ENCODE results near the gene ACR. TPM values are rescaled to one million over a fixed set of nuclear protein-coding genes. Genes with fewer than 3 reads are reported as not detected.
"Not testable (repeated sequence)": the region's sequence is repeated elsewhere in the genome, so short reads cannot be mapped to it uniquely, and the experiment has no call there.

ACR gene
- total RNA-seq, 1 donor from 2014 or later: not detected

DNA sequence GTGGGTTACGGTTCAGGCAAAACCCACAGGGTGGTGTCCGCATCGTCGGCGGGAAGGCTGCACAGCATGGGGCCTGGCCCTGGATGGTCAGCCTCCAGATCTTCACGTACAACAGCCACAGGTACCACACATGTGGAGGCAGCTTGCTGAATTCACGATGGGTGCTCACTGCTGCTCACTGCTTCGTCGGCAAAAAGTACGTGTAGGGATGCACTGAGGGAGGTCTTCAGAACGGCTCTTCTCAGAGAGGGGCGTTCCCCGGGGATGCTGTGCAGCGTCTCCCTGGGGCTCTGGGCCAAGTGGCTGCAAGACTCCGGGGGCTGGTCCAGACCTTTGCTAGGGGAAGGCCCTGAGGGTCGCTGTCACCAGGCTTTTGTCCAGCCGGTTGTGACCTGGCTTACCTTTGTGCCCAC is 1.3 kb downstream of the ACR start:
- TF ChIP-seq EZH2 (IDR thresholded peaks at IDR 0.05; ENCODE audit: insufficient read depth, low read length) (no peak), CTCF (IDR thresholded peaks at IDR 0.05; ENCODE audit: insufficient read depth, low read depth, low read length) (no peak)
- H3K4me3 ChIP-seq (ENCODE audit: insufficient read depth, low read depth, low read length): no peak overlapping the region
- DNase-seq (ENCODE audit: low read depth) (no peak), FAIRE-seq (no peak)
- no peaks in the 10 kb centered on the region for H3K4me1 Mint-ChIP-seq (ENCODE audit: low read depth, unreplicated experiment)
- no peaks in the 10 kb centered on the region for H3K9me3 ChIP-seq (ENCODE audit: insufficient read depth, low read depth, low read length)
- no peaks in the 10 kb centered on the region for H3K36me3 ChIP-seq (ENCODE audit: insufficient read depth, low read length)
- peaks cover 7% of the 10 kb centered on the region for H3K9me3 Mint-ChIP-seq (ENCODE audit: unreplicated experiment)
- H3K36me3 Mint-ChIP-seq (ENCODE audit: low read depth, unreplicated experiment): no peaks in the 10 kb centered on the region
- H3K79me2 ChIP-seq (ENCODE audit: insufficient read depth, low read length): no peaks in the 10 kb centered on the region
- peaks cover 15% of the 10 kb centered on the region for H3K27me3 ChIP-seq (ENCODE audit: insufficient read depth, low read length)
- H3K27ac Mint-ChIP-seq (ENCODE audit: unreplicated experiment): no peak overlapping the region
- no peak overlapping the region for H3K4me3 Mint-ChIP-seq (ENCODE audit: unreplicated experiment)
- H3K27ac ChIP-seq (ENCODE audit: low read depth, low read length): no peak overlapping the region
- no peaks in the 10 kb centered on the region for H4K20me1 ChIP-seq (ENCODE audit: insufficient read depth, low read length)
- no peaks in the 10 kb centered on the region for H3K4me1 ChIP-seq (ENCODE audit: insufficient read depth, low read length)
- H2AFZ ChIP-seq (ENCODE audit: low read depth, low read length): no peak overlapping the region
- H3K4me2 ChIP-seq (ENCODE audit: low read length): no peak overlapping the region
- peaks cover 64% of the 10 kb centered on the region for H3K27me3 Mint-ChIP-seq (ENCODE audit: low read depth, unreplicated experiment)
- H3K9ac ChIP-seq (ENCODE audit: low read length): no peak overlapping the region

GRCh38 chr22:50739894-50740293 is 1.9 kb downstream of the ACR start:
- Mint-ChIP-seq H3K27ac (ENCODE audit: unreplicated experiment) (no peak overlapping the region), H3K4me1 (ENCODE audit: low read depth, unreplicated experiment) (no peaks in the 10 kb centered on the region), H3K9me3 (ENCODE audit: unreplicated experiment) (peaks cover 7% of the 10 kb centered on the region), H3K4me3 (ENCODE audit: unreplicated experiment) (no peak overlapping the region), H3K36me3 (ENCODE audit: low read depth, unreplicated experiment) (no peaks in the 10 kb centered on the region), H3K27me3 (ENCODE audit: low read depth, unreplicated experiment) (peaks cover 66% of the 10 kb centered on the region)
- H3K9ac ChIP-seq (ENCODE audit: low read length): no peak overlapping the region
- peaks cover 15% of the 10 kb centered on the region for H3K27me3 ChIP-seq (ENCODE audit: insufficient read depth, low read length)
- H3K79me2 ChIP-seq (ENCODE audit: insufficient read depth, low read length): no peaks in the 10 kb centered on the region
- no peaks in the 10 kb centered on the region for H4K20me1 ChIP-seq (ENCODE audit: insufficient read depth, low read length)
- no peak overlapping the region for H3K4me2 ChIP-seq (ENCODE audit: low read length)
- TF ChIP-seq EZH2 (IDR thresholded peaks at IDR 0.05; ENCODE audit: insufficient read depth, low read length): no peak
- no peak for TF ChIP-seq CTCF (IDR thresholded peaks at IDR 0.05; ENCODE audit: insufficient read depth, low read depth, low read length)
- FAIRE-seq (no peak), DNase-seq (ENCODE audit: low read depth) (no peak)
- no peaks in the 10 kb centered on the region for H3K36me3 ChIP-seq (ENCODE audit: insufficient read depth, low read length)
- no peak overlapping the region for H3K27ac ChIP-seq (ENCODE audit: low read depth, low read length)
- no peaks in the 10 kb centered on the region for H3K4me1 ChIP-seq (ENCODE audit: insufficient read depth, low read length)
- H3K4me3 ChIP-seq (ENCODE audit: insufficient read depth, low read depth, low read length): no peak overlapping the region
- no peak overlapping the region for H2AFZ ChIP-seq (ENCODE audit: low read depth, low read length)
- H3K9me3 ChIP-seq (ENCODE audit: insufficient read depth, low read depth, low read length): no peaks in the 10 kb centered on the region

DNA sequence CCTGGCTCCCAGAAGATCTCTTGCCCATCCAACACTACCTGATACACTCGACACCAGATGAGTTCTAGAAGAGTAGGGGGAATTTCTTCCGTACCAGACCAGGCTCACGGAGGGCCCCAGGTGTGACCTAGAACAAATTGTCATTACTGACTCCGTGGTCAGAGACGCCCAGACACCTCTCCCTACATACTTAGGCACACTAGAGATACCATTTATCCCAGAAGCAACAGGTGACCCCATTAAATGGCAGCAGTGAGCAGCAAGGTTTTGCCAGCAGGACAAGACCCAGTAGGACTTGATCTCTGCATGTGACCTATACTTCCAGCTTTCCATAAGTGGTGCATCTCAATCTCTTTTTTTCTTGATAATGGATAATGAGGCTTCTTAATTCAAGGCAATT is 2.7 kb downstream of the ACR start:
- FAIRE-seq: peak; percentile 67

DNA sequence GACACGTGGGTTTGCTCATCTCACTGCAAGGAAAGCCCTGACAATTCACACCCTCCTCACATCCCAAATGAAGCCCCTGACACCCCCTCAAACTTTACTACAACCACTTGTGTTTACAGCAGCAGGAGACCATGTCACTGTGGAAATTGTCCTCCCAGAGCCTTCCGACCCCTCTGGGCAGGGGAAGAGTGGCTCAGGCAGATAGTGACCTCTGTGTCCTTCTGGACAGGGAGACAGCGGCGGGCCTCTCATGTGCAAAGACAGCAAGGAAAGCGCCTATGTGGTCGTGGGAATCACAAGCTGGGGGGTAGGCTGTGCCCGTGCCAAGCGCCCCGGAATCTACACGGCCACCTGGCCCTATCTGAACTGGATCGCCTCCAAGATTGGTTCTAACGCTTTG is 6.4 kb downstream of the ACR start:
- not testable (repeated sequence) for H3K4me2 ChIP-seq (ENCODE audit: low read length); H3K9me3 Mint-ChIP-seq (ENCODE audit: unreplicated experiment); H3K27me3 ChIP-seq (ENCODE audit: insufficient read depth, low read length); H3K79me2 ChIP-seq (ENCODE audit: insufficient read depth, low read length); H3K9ac ChIP-seq (ENCODE audit: low read length); DNase-seq (ENCODE audit: low read depth); H3K36me3 ChIP-seq (ENCODE audit: insufficient read depth, low read length); H3K4me3 ChIP-seq (ENCODE audit: insufficient read depth, low read depth, low read length); H3K4me1 ChIP-seq (ENCODE audit: insufficient read depth, low read length); H3K4me3 Mint-ChIP-seq (ENCODE audit: unreplicated experiment); H4K20me1 ChIP-seq (ENCODE audit: insufficient read depth, low read length); H2AFZ ChIP-seq (ENCODE audit: low read depth, low read length); FAIRE-seq; H3K4me1 Mint-ChIP-seq (ENCODE audit: low read depth, unreplicated experiment); H3K9me3 ChIP-seq (ENCODE audit: insufficient read depth, low read depth, low read length); H3K27ac ChIP-seq (ENCODE audit: low read depth, low read length); H3K36me3 Mint-ChIP-seq (ENCODE audit: low read depth, unreplicated experiment); H3K27ac Mint-ChIP-seq (ENCODE audit: unreplicated experiment)
- peaks cover 54% of the 10 kb centered on the region for H3K27me3 Mint-ChIP-seq (ENCODE audit: low read depth, unreplicated experiment)

More for the DNA sequence above, 2.7 kb downstream of the ACR start:
- H3K4me1 Mint-ChIP-seq (ENCODE audit: low read depth, unreplicated experiment); H3K27ac Mint-ChIP-seq (ENCODE audit: unreplicated experiment); H3K27ac ChIP-seq (ENCODE audit: low read depth, low read length); H3K36me3 Mint-ChIP-seq (ENCODE audit: low read depth, unreplicated experiment); H3K4me3 Mint-ChIP-seq (ENCODE audit: unreplicated experiment); H3K4me3 ChIP-seq (ENCODE audit: insufficient read depth, low read depth, low read length); H3K4me2 ChIP-seq (ENCODE audit: low read length); H3K9ac ChIP-seq (ENCODE audit: low read length); H3K36me3 ChIP-seq (ENCODE audit: insufficient read depth, low read length); H3K9me3 Mint-ChIP-seq (ENCODE audit: unreplicated experiment); H3K4me1 ChIP-seq (ENCODE audit: insufficient read depth, low read length); H3K9me3 ChIP-seq (ENCODE audit: insufficient read depth, low read depth, low read length); DNase-seq (ENCODE audit: low read depth); H3K79me2 ChIP-seq (ENCODE audit: insufficient read depth, low read length); H2AFZ ChIP-seq (ENCODE audit: low read depth, low read length); H4K20me1 ChIP-seq (ENCODE audit: insufficient read depth, low read length): not testable (repeated sequence)
- H3K27me3 ChIP-seq (ENCODE audit: insufficient read depth, low read length): peaks cover 15% of the 10 kb centered on the region
- peaks cover 65% of the 10 kb centered on the region for H3K27me3 Mint-ChIP-seq (ENCODE audit: low read depth, unreplicated experiment)

GRCh38 chr22:50747521-50747920 is 9.5 kb downstream of the ACR start:
- peaks cover 51% of the 10 kb centered on the region for H3K27me3 Mint-ChIP-seq (ENCODE audit: low read depth, unreplicated experiment)
- H3K79me2 ChIP-seq (ENCODE audit: insufficient read depth, low read length); H3K4me1 Mint-ChIP-seq (ENCODE audit: low read depth, unreplicated experiment); H3K9me3 Mint-ChIP-seq (ENCODE audit: unreplicated experiment); H3K4me3 ChIP-seq (ENCODE audit: insufficient read depth, low read depth, low read length); H3K36me3 ChIP-seq (ENCODE audit: insufficient read depth, low read length); H3K9ac ChIP-seq (ENCODE audit: low read length); H3K4me1 ChIP-seq (ENCODE audit: insufficient read depth, low read length); DNase-seq (ENCODE audit: low read depth); FAIRE-seq; H3K4me3 Mint-ChIP-seq (ENCODE audit: unreplicated experiment); H2AFZ ChIP-seq (ENCODE audit: low read depth, low read length); H4K20me1 ChIP-seq (ENCODE audit: insufficient read depth, low read length); H3K27ac ChIP-seq (ENCODE audit: low read depth, low read length); H3K9me3 ChIP-seq (ENCODE audit: insufficient read depth, low read depth, low read length); H3K36me3 Mint-ChIP-seq (ENCODE audit: low read depth, unreplicated experiment); H3K27ac Mint-ChIP-seq (ENCODE audit: unreplicated experiment); H3K27me3 ChIP-seq (ENCODE audit: insufficient read depth, low read length); H3K4me2 ChIP-seq (ENCODE audit: low read length): not testable (repeated sequence)
